GM12873 (cell line): ENCODE data around the gene GTF3C4.

ENCODE experiments used
- TF ChIP-seq, protein P1 (sequence below): IDR thresholded peaks from 2 replicates; pipeline ENCODE4 v1.5.1; 2012; ENCODE audit warnings: low read depth, mild to moderate bottlenecking, moderate library complexity, low read length, control low read depth; ENCODE audit not compliant: insufficient read depth; ENCODE audit errors: missing control alignments

Gene GTF3C4

GRCh38 chr9:132731230-132731629, 61.0 kb downstream of the GTF3C4 start:
- TF ChIP-seq, protein P1, sequence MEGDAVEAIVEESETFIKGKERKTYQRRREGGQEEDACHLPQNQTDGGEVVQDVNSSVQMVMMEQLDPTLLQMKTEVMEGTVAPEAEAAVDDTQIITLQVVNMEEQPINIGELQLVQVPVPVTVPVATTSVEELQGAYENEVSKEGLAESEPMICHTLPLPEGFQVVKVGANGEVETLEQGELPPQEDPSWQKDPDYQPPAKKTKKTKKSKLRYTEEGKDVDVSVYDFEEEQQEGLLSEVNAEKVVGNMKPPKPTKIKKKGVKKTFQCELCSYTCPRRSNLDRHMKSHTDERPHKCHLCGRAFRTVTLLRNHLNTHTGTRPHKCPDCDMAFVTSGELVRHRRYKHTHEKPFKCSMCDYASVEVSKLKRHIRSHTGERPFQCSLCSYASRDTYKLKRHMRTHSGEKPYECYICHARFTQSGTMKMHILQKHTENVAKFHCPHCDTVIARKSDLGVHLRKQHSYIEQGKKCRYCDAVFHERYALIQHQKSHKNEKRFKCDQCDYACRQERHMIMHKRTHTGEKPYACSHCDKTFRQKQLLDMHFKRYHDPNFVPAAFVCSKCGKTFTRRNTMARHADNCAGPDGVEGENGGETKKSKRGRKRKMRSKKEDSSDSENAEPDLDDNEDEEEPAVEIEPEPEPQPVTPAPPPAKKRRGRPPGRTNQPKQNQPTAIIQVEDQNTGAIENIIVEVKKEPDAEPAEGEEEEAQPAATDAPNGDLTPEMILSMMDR = no peak

DNA sequence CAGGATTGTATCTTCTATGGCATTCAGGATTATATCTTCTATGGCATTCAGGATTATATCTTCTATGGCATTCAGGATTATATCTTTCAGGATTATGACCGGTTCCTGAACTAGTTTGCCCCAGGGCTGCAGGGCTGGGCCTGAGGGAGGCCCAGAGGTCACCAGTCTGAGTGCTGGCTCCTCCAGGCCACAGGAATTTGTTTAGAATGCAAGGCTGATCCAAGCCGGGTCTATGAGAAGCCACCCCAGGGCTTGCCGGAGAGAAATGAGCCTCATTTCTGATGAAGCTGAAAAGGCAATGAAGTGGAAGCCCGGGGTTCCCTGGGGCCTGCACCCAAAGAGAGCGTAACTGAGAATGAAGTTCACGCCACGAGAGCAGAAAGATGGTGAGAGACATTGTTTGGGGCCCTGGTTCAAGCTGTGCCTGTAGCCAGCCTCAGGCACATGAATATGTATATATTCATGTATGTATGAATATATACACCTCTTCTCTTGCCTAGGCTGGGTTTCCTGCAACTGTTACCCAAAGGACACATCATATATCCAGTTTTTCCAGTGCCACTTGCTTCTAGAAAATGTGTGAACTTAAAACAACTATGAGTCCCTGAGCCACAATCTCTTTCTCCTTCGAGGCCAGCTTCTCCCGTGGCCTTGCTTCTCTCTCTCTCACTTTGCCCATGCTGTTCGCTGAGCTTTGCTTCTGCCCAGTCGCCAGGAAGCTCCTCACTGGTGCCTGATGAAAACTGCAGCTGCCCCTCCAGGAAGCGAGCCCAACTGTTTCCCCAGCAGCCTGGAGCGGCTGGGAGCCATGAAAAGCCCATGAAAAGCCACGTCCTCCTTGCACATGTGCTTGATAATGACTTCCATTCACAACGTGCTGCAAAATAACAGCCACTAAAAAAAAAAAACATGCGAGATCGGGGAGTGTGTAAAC, 62.3 kb downstream of the GTF3C4 start:
- TF ChIP-seq, protein P1 = no peak

GRCh38 chr9:132733260-132733815, 63.1 kb downstream of the GTF3C4 start:
- TF ChIP-seq, protein P1 = no peak

DNA sequence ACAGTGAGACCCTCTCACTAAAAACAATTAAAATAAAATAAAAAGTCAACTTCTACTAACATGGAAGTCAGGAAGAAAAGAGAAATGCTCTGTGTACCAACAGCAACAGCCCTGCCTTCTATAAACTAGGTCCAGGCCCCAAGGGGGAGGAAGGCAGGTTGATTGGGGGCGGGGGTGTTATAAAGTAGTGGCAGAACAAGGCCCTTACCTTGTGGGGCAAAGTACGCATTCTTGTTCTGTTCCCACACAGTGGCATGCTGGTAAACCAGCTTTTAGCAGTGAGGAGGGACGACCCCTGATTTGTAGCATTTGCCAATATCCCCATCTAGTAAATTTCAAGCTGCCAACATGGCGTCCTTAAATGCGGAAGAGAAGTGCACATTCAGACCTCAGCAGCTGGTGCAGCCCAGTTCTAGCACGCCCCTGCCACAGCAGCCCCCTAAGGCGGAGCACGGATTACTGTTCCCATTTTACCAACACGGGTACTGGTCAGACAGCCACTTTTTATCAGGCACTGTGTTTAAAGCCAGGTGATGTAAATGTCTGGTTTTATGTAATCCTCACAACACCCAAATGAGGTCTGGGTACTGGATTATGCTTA, 69.5 kb downstream of the GTF3C4 start:
- TF ChIP-seq, protein P1 = no peak

- TF ChIP-seq, protein P1 = no peak
Observed at GRCh38 chr9:132740526-132741309, 70.5 kb downstream of the GTF3C4 start.

DNA sequence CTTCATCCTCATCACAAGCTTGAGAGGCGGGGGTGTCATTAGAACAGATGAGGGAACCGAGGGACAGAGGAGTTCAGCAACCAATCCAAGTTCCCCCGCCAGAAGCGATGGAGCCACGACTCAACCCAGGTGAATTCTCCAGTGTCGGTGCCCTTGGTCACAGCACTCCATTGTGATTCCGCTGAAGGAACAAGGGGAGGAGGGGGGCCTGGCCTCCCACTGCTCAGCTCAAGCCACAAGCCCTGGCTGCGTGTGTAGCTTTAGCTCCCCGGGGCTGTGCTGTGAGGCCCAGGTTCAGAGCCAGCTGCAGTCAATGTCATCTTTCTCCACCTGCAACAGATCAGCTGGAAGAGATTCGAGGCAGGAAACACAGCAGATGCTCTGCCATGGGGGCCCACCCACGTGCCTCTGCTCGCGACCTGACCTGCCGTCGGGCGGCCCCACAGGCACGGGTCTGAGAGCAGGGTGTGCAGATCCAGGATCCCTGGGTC, 72.6 kb downstream of the GTF3C4 start:
- TF ChIP-seq, protein P1 = no peak
